Urinary bladder (tissue), 4 donors: ENCODE data around the gene ZFP3. TPM values are rescaled to one million over a fixed set of nuclear protein-coding genes. Genes with fewer than 3 reads are reported as not detected.
"Not testable (repeated sequence)": the region's sequence is repeated elsewhere in the genome, so short reads cannot be mapped to it uniquely, and the experiment has no call there.

Experiments
- DNase-seq: peaks from one replicate; pipeline ENCODE4 v3.0.0-alpha.2; 2015; ENCODE audit errors: extremely low spot score
- H3K27ac ChIP-seq: one replicate; pipeline ENCODE4 v1.5.1; 2013; ENCODE audit warnings: low read depth, mild to moderate bottlenecking, moderate library complexity
- H3K36me3 ChIP-seq: one replicate; pipeline ENCODE4 v1.6.1; 2013; ENCODE audit warnings: mild to moderate bottlenecking, moderate library complexity; ENCODE audit not compliant: insufficient read depth
- H3K4me1 ChIP-seq: one replicate; pipeline ENCODE4 v1.6.1; 2013; ENCODE audit warnings: mild to moderate bottlenecking, moderate library complexity; ENCODE audit not compliant: insufficient read depth
- H3K4me3 ChIP-seq: one replicate; pipeline ENCODE4 v1.5.1; 2013; ENCODE audit warnings: low read depth, low read length
- WGBS: extraction: QIAGEN DNeasy Blood & Tissue Kit; methylation state at CpG from one replicate; pipeline ENCODE4 v1.1.7; 2013; 5-methylcytosine and 5-hydroxymethylcytosine counted together
- polyA plus RNA-seq: library from polyadenylated mRNA; stranded (reverse); fragments of 200-250 nt; gene quantifications from one replicate; pipeline ENCODE4 v1.2.3, GENCODE V29; 2013
- total RNA-seq: library from RNA; depleted of rRNA; stranded (reverse); fragments of >200 nt; gene quantifications from one replicate; pipeline ENCODE4 v1.2.3, GENCODE V29; 2014
- donor health status: healthy with polysubstance abuse.
- donor health status: healthy.

ZFP3 gene
- total RNA-seq (9.2 TPM), polyA plus RNA-seq (3.9 TPM)

DNA sequence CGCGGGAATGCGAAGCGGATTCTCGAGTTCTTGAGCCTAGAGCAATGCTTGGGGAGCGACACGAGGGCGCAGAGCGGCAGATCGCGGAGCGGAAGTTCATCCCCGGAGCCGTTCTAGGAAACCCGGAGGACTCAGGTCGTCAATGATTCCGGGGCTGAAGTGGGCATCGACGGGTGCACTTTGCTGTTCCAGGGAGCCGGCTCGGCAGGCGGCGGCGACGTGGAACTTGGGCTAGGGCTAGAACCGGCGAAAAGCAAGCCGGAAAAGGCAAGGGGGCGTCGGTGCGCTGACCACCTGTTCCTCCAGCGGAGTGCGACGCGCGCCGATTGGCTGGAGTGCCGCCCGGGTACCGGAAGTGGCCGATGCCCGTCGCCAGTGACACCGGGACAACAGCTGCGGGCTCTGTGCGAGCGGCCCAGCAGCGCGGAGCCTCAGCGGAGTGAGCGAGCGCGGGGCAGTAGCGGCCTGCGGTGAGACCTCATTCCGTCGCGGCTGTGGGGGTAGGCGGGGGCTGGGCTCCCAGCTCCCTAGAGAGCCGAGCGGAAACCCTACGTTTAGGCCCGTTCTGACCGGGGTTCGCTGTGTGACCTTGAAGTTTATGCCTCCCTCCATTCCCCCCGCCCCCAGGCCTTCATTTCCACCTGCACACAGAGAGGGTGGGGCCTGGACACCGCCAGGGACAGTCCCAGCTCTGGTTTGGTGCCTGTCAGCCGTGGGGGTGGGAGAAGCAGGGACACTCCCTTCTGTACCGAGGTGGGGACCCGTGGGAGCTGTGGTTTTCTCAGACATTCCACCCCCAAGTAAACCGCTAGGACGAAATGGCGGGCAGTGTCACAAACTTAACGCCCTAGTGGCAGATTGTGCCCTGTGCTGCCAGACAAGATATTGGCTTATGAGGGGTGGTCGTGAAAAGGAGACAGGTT, at the start of gene ZFP3:
ZFP3 (plus strand) TSS at position 362 of the 923 bp plus-strand sequence. CDS start 13,038 bp downstream, outside the sequence.
- Histone ChIP-seq H3K36me3 (no peaks in the 10 kb centered on the region), H3K4me1 (no peaks in the 10 kb centered on the region), H3K4me3 (peak within 1 kb of the TSS; percentile 71), H3K27ac (no peak within 1 kb of the TSS)
- under 1% methylated on average over 75 of the region's 75 CpGs for WGBS
- peak; percentile 32 for DNase-seq

DNA sequence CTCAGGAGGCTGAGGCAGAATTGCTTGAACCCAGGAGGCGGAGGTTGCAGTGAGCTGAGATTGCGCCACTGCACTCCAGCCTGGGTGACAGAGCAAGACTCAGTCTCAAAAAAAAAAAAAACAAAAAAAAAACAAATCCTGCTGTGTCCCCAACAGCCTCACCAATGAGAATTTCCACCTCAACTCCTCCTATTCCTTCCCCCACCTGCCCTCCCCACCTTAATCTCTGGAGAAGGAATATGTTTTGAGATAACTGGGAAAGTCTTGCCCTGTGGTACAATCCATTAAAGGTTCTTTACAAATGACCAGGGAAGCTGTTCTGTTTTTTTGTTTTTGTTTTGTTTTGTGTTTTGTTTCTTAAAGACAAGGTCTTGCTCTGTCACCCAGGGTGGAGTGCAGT, 48.1 kb upstream of the ZFP3 start:
- H3K4me3 ChIP-seq, H3K4me1 ChIP-seq, H3K27ac ChIP-seq, H3K36me3 ChIP-seq, DNase-seq: not testable (repeated sequence)
- WGBS = 100% methylated on average over 2 of the region's 2 CpGs

- 3% methylated on average over 48 of the region's 48 CpGs for WGBS
Measured at GRCh38 chr17:5031365-5032082, 46.7 kb upstream of the ZFP3 start.

DNA sequence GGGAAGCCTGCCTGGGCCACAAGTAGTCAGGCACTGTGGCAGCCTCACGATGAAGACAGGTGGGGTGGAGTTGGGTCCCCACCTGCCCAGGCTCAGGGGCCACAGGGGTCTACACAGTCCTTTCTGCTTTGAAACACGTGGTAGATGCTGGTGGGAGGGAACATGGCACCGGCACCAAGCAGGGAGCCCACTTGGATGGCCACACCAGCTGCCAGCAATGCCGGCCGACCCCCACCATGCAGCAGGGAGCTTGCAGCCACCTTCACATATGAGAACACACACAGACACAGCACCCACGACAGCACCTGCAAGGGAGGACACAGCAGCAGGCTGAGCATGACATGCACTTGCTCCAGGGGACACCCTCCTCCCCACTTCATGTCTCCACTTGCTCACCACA, 45.4 kb upstream of the ZFP3 start:
- Histone ChIP-seq H3K4me3 (no peak overlapping the region), H3K36me3 (no peaks in the 10 kb centered on the region), H3K4me1 (no peaks in the 10 kb centered on the region), H3K27ac (no peak overlapping the region)
- 86% methylated on average over 6 of the region's 6 CpGs for WGBS
- DNase-seq = no peak

More at GRCh38 chr17:5031365-5032082, 46.7 kb upstream of the ZFP3 start:
- Histone ChIP-seq H3K36me3 (no peaks in the 10 kb centered on the region), H3K27ac (no peak overlapping the region), H3K4me1 (no peaks in the 10 kb centered on the region), H3K4me3 (peak overlapping the region; percentile 44)
- peak; percentile 72 for DNase-seq

- no peak overlapping the region for H3K27ac ChIP-seq
- 89% methylated on average over 13 of the region's 13 CpGs for WGBS
- no peak overlapping the region for H3K4me3 ChIP-seq
- no peak for DNase-seq
- no peaks in the 10 kb centered on the region for H3K4me1 ChIP-seq
- H3K36me3 ChIP-seq = no peaks in the 10 kb centered on the region
Measured at GRCh38 chr17:5033352-5034015, 44.8 kb upstream of the ZFP3 start.

GRCh38 chr17:5034063-5034462, 44.2 kb upstream of the ZFP3 start:
- Histone ChIP-seq H3K4me1 (no peaks in the 10 kb centered on the region), H3K27ac (no peak overlapping the region), H3K4me3 (no peak overlapping the region), H3K36me3 (no peaks in the 10 kb centered on the region)
- no peak for DNase-seq
- 93% methylated on average over 5 of the region's 5 CpGs for WGBS

GRCh38 chr17:5034651-5035050, 43.6 kb upstream of the ZFP3 start:
- 85% methylated on average over 14 of the region's 14 CpGs for WGBS
- no peaks in the 10 kb centered on the region for H3K36me3 ChIP-seq
- H3K4me1 ChIP-seq = no peaks in the 10 kb centered on the region
- H3K4me3 ChIP-seq = no peak overlapping the region
- no peak for DNase-seq
- no peak overlapping the region for H3K27ac ChIP-seq

- WGBS = 7% methylated on average over 24 of the region's 24 CpGs
- peak within 1 kb of the TSS; percentile 29 for H3K4me3 ChIP-seq
- H3K27ac ChIP-seq = no peak within 1 kb of the TSS
- no peak for DNase-seq
- H3K4me1 ChIP-seq = no peaks in the 10 kb centered on the region
- H3K36me3 ChIP-seq = no peaks in the 10 kb centered on the region
Measured at GRCh38 chr17:5035315-5035714, 43.0 kb upstream of the ZFP3 start, which contains the start of gene SLC52A1. SLC52A1 (minus strand) TSS chr17:5035426; CDS start chr17:5034606, 820 bp downstream.

DNA sequence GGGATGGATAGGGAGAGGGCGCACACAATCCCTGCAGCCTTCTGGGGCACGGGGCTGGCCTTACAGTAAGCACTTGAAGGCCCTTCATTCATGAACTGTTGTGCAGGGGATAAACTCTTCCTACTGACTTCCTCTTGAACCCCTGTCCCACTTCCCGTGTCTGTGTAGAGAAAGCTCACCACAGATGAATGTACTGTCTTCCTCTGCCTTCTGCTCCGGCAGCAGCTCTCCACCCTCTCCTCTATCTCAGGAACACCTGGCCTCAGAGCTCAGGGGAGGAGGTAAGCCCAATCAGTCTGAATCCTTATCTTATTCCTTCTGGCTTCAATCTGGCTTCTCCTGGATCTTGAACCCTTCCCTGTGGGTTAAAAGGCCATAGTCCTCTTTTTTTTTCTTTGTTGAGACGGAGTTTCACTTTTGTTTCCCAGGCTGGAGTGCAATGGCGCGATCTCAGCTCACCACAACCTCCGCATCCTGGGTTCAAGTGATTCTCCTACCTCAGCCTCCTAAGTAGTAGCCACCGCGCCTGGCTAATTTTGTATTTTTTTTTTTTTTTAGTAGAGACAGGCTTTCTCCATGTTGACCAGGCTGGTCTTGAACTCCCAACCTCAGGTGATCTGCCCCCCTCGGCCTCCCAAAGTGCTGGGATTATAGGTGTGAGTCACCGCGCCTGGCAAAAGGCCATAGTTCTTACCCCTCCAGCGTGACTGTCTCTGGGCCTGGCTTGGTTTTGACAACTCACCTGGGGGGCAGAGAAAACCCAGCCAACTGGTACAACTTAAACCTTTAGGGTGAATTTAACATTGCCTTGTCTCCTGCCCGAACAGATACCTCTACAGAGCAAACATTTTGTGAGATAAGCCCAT, 35.9 kb upstream of the ZFP3 start:
- Histone ChIP-seq H3K36me3 (no peaks in the 10 kb centered on the region), H3K4me3 (no peak overlapping the region), H3K27ac (no peak overlapping the region), H3K4me1 (no peaks in the 10 kb centered on the region)
- no peak for DNase-seq
- 83% methylated on average over 15 of the region's 15 CpGs for WGBS

- Histone ChIP-seq H3K36me3 (no peaks in the 10 kb centered on the region), H3K27ac (no peak overlapping the region), H3K4me1 (no peaks in the 10 kb centered on the region), H3K4me3 (no peak overlapping the region)
- 87% methylated on average over 1 of the region's 1 CpG for WGBS
- no peak for DNase-seq
Measured at GRCh38 chr17:5043524-5043923, 34.7 kb upstream of the ZFP3 start.

- Histone ChIP-seq H3K27ac (no peak overlapping the region), H3K4me3 (no peak overlapping the region), H3K4me1 (no peaks in the 10 kb centered on the region), H3K36me3 (no peaks in the 10 kb centered on the region)
- no peak for DNase-seq
- WGBS = 90% methylated on average over 5 of the region's 5 CpGs
Measured at GRCh38 chr17:5044630-5045029, 33.6 kb upstream of the ZFP3 start.

DNA sequence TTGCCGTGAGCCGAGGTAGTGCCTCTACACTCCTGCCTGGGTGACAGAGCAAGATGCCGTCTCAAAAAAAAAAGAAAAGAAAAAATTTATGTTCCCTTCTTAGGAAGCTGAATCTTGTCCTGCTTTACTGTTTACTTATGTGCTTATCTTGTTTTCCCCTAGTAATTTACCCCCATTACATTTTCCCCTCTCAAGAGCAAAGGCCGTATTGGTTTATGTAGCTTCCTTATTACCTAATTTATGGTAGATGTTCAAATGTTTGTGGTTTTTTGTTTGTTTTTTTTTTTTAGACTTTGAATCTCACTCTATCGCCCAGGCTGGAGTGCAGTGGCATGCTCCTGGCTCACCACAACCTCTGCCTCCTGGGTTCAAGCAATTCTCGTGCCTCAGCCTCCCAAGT, 32.8 kb upstream of the ZFP3 start:
- no peaks in the 10 kb centered on the region for H3K36me3 ChIP-seq
- no peak overlapping the region for H3K27ac ChIP-seq
- no peak overlapping the region for H3K4me3 ChIP-seq
- no peaks in the 10 kb centered on the region for H3K4me1 ChIP-seq
- no peak for DNase-seq
- WGBS = 80% methylated on average over 6 of the region's 6 CpGs

DNA sequence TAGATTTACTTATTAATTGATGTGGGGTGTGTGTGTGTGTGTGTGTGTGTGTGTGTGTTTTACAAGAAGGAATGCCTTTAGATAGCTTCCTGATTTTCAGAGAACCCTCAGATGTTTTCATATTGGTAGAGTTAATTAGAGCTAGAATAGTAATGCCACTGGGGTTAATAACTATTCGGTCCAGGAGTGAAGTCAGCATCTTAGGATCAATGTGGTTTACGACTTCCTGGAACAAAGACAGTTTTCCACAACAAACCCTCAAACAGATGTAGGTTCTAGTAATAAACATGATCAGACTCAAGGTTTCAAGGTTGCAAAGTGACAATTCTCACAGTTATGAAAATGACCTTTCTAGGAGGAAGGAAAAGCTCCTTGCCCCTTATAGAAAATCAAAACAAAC, 30.8 kb upstream of the ZFP3 start:
- WGBS = 31% methylated on average over 2 of the region's 2 CpGs

More for the DNA sequence above, 30.8 kb upstream of the ZFP3 start:
- no peaks in the 10 kb centered on the region for H3K36me3 ChIP-seq
- DNase-seq = no peak
- H3K4me3 ChIP-seq = no peak overlapping the region
- H3K27ac ChIP-seq = no peak overlapping the region
- H3K4me1 ChIP-seq = no peaks in the 10 kb centered on the region
